OCI-LY7 (cell line): Measurements from ENCODE around the gene VPS37B.

Experiments
- CTCF ChIP-seq: fragments of 200-600 bp; sonication (generic); conservative IDR thresholded peaks from 2 replicates; pipeline ENCODE4 v1.5.1; 2014; ENCODE audit warnings: mild to moderate bottlenecking, antibody characterized with exemption, low read length, moderate library complexity, mixed read lengths
- EZH2phosphoT487 ChIP-seq: fragments of 200-600 bp; sonication (generic); IDR thresholded peaks from 2 replicates; pipeline ENCODE4 v1.6.1; 2018; ENCODE audit warnings: low read depth, borderline replicate concordance, mild to moderate bottlenecking, mixed run types, antibody characterized with exemption, low read length, moderate library complexity, mixed read lengths

- TF ChIP-seq CTCF = no peak
- TF ChIP-seq EZH2phosphoT487 = no peak
Observed at GRCh38 chr12:122893208-122894153, 2.4 kb downstream of the VPS37B start.
